Measurements from ENCODE around the gene SORCS1.

- TF ChIP-seq CTCF (IDR thresholded peaks at IDR 0.05; ENCODE audit: low read depth, low read length, poor library complexity, severe bottlenecking) (no peak), EZH2phosphoT487 (IDR thresholded peaks at IDR 0.05; ENCODE audit: borderline replicate concordance, low read length) (no peak)
Observed at GRCh38 chr10:107129000-107129399, 35.5 kb downstream of the SORCS1 start.
